T47D (cell line): ENCODE results near the gene KISS1R.

Experiments used
- DNase-seq, 2 experiments: peaks; one replicate each; pipeline versions ENCODE4 v3.0.0 to v3.0.0-alpha.2; 2011 to 2012; ENCODE audit warnings: low read depth in 1 of 2, low spot score in 1 of 2
- JUND ChIP-seq: IDR thresholded peaks from 2 replicates; pipeline ENCODE4 v1.6.1; 2012; ENCODE audit warnings: low read depth
- in situ Hi-C: cut with HindIII; loops from 2 replicates; pipeline ENCODE4 v1.10.0; 2016; ENCODE audit warnings: low sequenced_read_pairs, low pct_unique_long_range_greater_than_20kb

The KISS1R gene

GRCh38 chr19:932648-933552, 15.8 kb downstream of the KISS1R start:
- DNase-seq, result no peak
- in situ Hi-C loops, result no loop called here

GRCh38 chr19:933553-933882, 16.4 kb downstream of the KISS1R start:
- in situ Hi-C loops, result no loop called here
- no peak for TF ChIP-seq JUND

More at GRCh38 chr19:932648-933552, 15.8 kb downstream of the KISS1R start:
- TF ChIP-seq JUND, result no peak

GRCh38 chr19:934197-934840, 17.2 kb downstream of the KISS1R start:
- TF ChIP-seq JUND, result no peak
- DNase-seq, result no peak
- in situ Hi-C loops, result no loop called here

More at GRCh38 chr19:933553-933882, 16.4 kb downstream of the KISS1R start:
- no peak for DNase-seq

GRCh38 chr19:934865-935479, 17.8 kb downstream of the KISS1R start:
- in situ Hi-C loops, result no loop called here
- DNase-seq, result peak; percentile 80 to 93
- no peak for TF ChIP-seq JUND

GRCh38 chr19:936175-936546, 19.0 kb downstream of the KISS1R start:
- no peak for TF ChIP-seq JUND
- in situ Hi-C loops, result no loop called here
- DNase-seq, result no peak

- in situ Hi-C loops, result no loop called here
- DNase-seq, result no peak
- no peak for TF ChIP-seq JUND
These were observed 20.1 kb downstream of the KISS1R start for GRCh38 chr19:937259-937694.

- no peak for DNase-seq
- TF ChIP-seq JUND, result no peak
- in situ Hi-C loops, result no loop called here
These were observed 21.2 kb downstream of the KISS1R start for GRCh38 chr19:938233-938923.

- DNase-seq, result no peak
- in situ Hi-C loops, result no loop called here
- no peak for TF ChIP-seq JUND
These were observed 22.3 kb downstream of the KISS1R start for GRCh38 chr19:939439-939838.

- in situ Hi-C loops, result no loop called here
- TF ChIP-seq JUND, result no peak
- DNase-seq, result no peak
These were observed 22.8 kb downstream of the KISS1R start for GRCh38 chr19:939922-940321.

- no peak for DNase-seq
- in situ Hi-C loops, result no loop called here
- no peak for TF ChIP-seq JUND
These were observed 23.6 kb downstream of the KISS1R start for GRCh38 chr19:940591-941291.

- DNase-seq, result no peak
- TF ChIP-seq JUND, result no peak
These were observed 24.4 kb downstream of the KISS1R start for GRCh38 chr19:941292-942132.

GRCh38 chr19:942133-942645, 25.1 kb downstream of the KISS1R start:
- in situ Hi-C loops, result no loop called here
- no peak for DNase-seq
- no peak for TF ChIP-seq JUND

More at GRCh38 chr19:941292-942132, 24.4 kb downstream of the KISS1R start:
- in situ Hi-C loops, result no loop called here
